ENCODE results near the gene PRKD2. TPM values are rescaled to one million over a fixed set of nuclear protein-coding genes. Genes with fewer than 3 reads are reported as not detected.

The PRKD2 gene
- total RNA-seq, 5 donors from 2014 or later (not counting 1 experiment from before 2014, with no cell fraction given) = 121 to 145 (median 138) TPM

DNA sequence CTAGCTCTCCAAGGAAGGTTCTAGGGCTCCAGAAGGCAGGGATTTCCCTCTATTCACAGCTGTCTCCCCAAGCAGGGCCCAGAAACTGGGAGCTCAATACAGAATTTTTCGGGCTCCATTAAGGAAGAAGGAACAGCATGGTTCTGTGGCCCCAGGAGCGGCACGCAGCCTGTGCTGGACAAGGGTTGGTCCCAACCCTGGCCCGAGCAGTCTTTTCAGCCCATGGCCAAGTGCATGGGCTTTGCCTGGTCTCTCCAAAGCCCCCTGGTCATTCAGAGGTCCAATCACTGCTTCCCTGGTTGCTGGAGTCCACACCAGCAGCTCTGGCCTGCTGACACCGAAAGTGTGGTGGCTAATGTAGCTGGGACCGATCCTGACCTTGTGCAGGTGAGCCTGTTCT is 6.6 kb upstream of the PRKD2 start:
- peaks cover 34 to 76% of the 10 kb centered on the region in 2 donors for H3K36me3 ChIP-seq (ENCODE audit: control insufficient read depth in 2 of 2, extremely low read depth in 1 of 2, insufficient read depth in 1 of 2, low read length in 1 of 2)
- H3K4me3 ChIP-seq (ENCODE audit: control insufficient read depth in 1 of 2, extremely low read depth in 1 of 2, low read length in 1 of 2) = no peak overlapping the region
- WGBS (ENCODE audit: insufficient coverage) = 97% methylated on average over 5 of the region's 6 CpGs
- ChIA-PET POLR2A (interaction anchor here in 1 of 2 donors (0.8 kb wide), 1 partner anchor 10 kb away, joined by 3 read pairs; no protein-coding TSS in a partner anchor), CTCF (interaction anchor here in 1 of 2 donors (0.9 kb wide), 1 partner anchor 30 kb away, joined by 3 read pairs; no protein-coding TSS in a partner anchor)
- Mint-ChIP-seq H3K36me3 (peaks cover 22% of the 10 kb centered on the region), H3K9me3 (no peaks in the 10 kb centered on the region), H3K27ac (no peak overlapping the region), H3K4me1 (peaks cover 14 to 36% (median 19%) of the 10 kb centered on the region in 3 donors), H3K27me3 (no peaks in the 10 kb centered on the region), H3K4me3 (no peak overlapping the region)
- no peak for DNase-seq
- no peaks in the 10 kb centered on the region for H3K27me3 ChIP-seq (replicated peaks in 1 of 2; ENCODE audit: control insufficient read depth in 2 of 2, extremely low read depth in 1 of 2, insufficient read depth in 2 of 2, low read length in 1 of 2)
- no peaks in the 10 kb centered on the region for H3K9me3 ChIP-seq
- no peak overlapping the region for H3K27ac ChIP-seq (ENCODE audit: low read length)
- ATAC-seq (replicated peaks in 1 of 4) = no peak
- H3K4me1 ChIP-seq (ENCODE audit: control insufficient read depth in 1 of 2, extremely low read depth in 1 of 2, insufficient read depth in 2 of 2, low read length in 2 of 2) = peaks cover 8 to 50% of the 10 kb centered on the region in 2 experiments

DNA sequence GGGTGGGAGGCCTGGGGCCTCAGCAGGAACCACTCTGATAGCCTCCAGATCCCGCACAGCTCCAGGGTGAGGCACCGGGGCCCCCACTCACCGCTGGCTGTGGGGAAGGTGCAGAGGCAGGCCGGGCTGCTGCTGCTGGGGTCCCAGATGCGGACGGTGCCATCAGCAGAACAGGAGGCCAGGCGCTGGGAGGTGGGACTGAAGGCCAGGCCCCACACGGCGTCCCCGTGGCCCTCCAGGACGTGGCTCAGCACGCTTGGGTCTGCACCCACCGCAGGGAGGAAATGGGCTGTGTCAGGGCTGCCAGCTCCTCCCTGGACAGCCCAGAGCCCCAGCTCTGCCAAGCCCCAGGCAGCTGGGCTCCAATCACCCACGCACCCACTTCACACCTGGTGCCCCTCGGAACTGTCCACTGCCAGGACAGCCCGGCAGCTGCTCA is 6.1 kb upstream of the PRKD2 start:
- H3K36me3 Mint-ChIP-seq = peaks cover 22% of the 10 kb centered on the region
- no peak overlapping the region for H3K4me3 ChIP-seq (ENCODE audit: control insufficient read depth in 1 of 2, extremely low read depth in 1 of 2, low read length in 1 of 2)
- no peaks in the 10 kb centered on the region for H3K27me3 Mint-ChIP-seq
- no peak overlapping the region for H3K27ac Mint-ChIP-seq
- H3K4me3 Mint-ChIP-seq = no peak overlapping the region
- H3K9me3 ChIP-seq = no peaks in the 10 kb centered on the region
- no peaks in the 10 kb centered on the region for H3K9me3 Mint-ChIP-seq
- H3K27me3 ChIP-seq (replicated peaks in 1 of 2; ENCODE audit: control insufficient read depth in 2 of 2, extremely low read depth in 1 of 2, insufficient read depth in 2 of 2, low read length in 1 of 2) = no peaks in the 10 kb centered on the region
- H3K36me3 ChIP-seq (ENCODE audit: control insufficient read depth in 2 of 2, extremely low read depth in 1 of 2, insufficient read depth in 1 of 2, low read length in 1 of 2) = peaks cover 32 to 71% of the 10 kb centered on the region in 2 donors
- H3K4me1 Mint-ChIP-seq = peaks cover 17 to 39% (median 22%) of the 10 kb centered on the region in 3 donors
- H3K4me1 ChIP-seq (ENCODE audit: control insufficient read depth in 1 of 2, extremely low read depth in 1 of 2, insufficient read depth in 2 of 2, low read length in 2 of 2) = peaks cover 12 to 50% of the 10 kb centered on the region in 2 experiments
- H3K27ac ChIP-seq (ENCODE audit: low read length) = no peak overlapping the region
- ChIA-PET POLR2A (interaction anchor here in 1 of 2 donors (0.8 kb wide), 1 partner anchor 9 kb away, joined by 3 read pairs; no protein-coding TSS in a partner anchor), CTCF (no interaction called here)
- DNase-seq (no peak), ATAC-seq (replicated peaks in 1 of 4) (no peak)
- 62% methylated on average over 15 of the region's 16 CpGs for WGBS (ENCODE audit: insufficient coverage)

DNA sequence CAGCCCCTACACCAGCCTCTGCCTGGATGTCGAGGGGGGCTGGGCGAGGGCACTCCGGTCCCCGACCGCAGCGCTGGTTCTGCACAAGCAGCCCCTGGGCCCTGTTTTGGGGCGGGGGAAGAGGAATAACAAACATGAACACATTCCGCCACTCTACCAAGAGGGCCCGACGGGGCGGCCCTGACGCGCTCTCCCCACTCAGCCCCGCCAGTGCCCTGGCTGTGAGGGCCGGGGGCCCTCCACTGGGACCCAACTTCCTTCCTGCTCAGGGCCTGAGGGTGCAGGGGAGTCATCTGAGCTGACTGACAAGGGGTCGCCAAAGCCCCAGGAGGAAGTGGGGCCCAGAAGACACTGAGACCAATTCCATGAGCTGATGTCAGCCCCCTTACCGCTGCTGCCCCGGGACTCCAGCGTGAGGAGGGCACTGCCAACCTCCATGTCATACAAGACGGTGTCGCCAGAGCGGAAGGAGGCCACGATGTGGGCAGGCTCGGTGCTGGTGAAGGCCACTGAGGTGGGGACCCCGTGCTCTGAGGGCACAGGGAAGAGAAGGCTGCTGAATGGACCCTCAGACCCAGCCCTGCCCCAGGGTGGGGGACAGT is 5.6 kb upstream of the PRKD2 start:
- H3K36me3 ChIP-seq (ENCODE audit: control insufficient read depth in 2 of 2, extremely low read depth in 1 of 2, insufficient read depth in 1 of 2, low read length in 1 of 2) = peaks cover 29 to 66% of the 10 kb centered on the region in 2 donors
- ATAC-seq (replicated peaks in 1 of 4) = no peak
- Mint-ChIP-seq H3K27ac (no peak overlapping the region), H3K36me3 (peaks cover 22% of the 10 kb centered on the region), H3K27me3 (no peaks in the 10 kb centered on the region), H3K4me3 (no peak overlapping the region), H3K4me1 (peaks cover 23 to 44% (median 27%) of the 10 kb centered on the region in 3 donors), H3K9me3 (no peaks in the 10 kb centered on the region)
- 72% methylated on average over 10 of the region's 25 CpGs for WGBS (ENCODE audit: insufficient coverage)
- H3K27ac ChIP-seq (ENCODE audit: low read length) = no peak overlapping the region
- ChIA-PET POLR2A (no interaction called here), CTCF (no interaction called here)
- no peak for DNase-seq
- no peaks in the 10 kb centered on the region for H3K27me3 ChIP-seq (replicated peaks in 1 of 2; ENCODE audit: control insufficient read depth in 2 of 2, extremely low read depth in 1 of 2, insufficient read depth in 2 of 2, low read length in 1 of 2)
- H3K9me3 ChIP-seq = no peaks in the 10 kb centered on the region
- H3K4me3 ChIP-seq (ENCODE audit: control insufficient read depth in 1 of 2, extremely low read depth in 1 of 2, low read length in 1 of 2) = no peak overlapping the region
- H3K4me1 ChIP-seq (ENCODE audit: control insufficient read depth in 1 of 2, extremely low read depth in 1 of 2, insufficient read depth in 2 of 2, low read length in 2 of 2) = peaks cover 17 to 52% of the 10 kb centered on the region in 2 experiments

DNA sequence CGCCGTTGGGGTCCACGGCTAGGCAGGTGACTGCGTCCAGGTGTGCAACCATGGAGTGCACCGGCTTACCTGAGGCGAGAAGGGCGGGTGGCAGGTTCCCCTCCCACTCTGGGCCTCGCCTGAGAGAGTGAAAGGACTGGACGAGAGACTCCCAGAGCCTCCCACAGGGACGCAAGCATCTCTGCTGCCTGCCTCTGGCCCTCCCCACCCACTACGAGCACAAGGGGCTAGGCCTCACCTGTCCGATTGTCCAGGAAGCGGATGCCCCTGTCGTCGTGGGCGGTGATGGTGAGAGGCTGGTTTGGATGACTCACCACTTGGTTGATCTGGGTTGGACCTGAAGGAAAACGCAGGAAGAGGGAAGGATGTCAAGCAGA is 5.1 kb upstream of the PRKD2 start:
- ChIA-PET POLR2A (no interaction called here), CTCF (no interaction called here)
- Histone ChIP-seq H3K4me3 (ENCODE audit: control insufficient read depth in 1 of 2, extremely low read depth in 1 of 2, low read length in 1 of 2) (no peak overlapping the region), H3K27ac (ENCODE audit: low read length) (no peak overlapping the region), H3K4me1 (ENCODE audit: control insufficient read depth in 1 of 2, extremely low read depth in 1 of 2, insufficient read depth in 2 of 2, low read length in 2 of 2) (peaks cover 17 to 57% of the 10 kb centered on the region in 2 experiments), H3K27me3 (replicated peaks in 1 of 2; ENCODE audit: control insufficient read depth in 2 of 2, extremely low read depth in 1 of 2, insufficient read depth in 2 of 2, low read length in 1 of 2) (no peaks in the 10 kb centered on the region), H3K36me3 (ENCODE audit: control insufficient read depth in 2 of 2, extremely low read depth in 1 of 2, insufficient read depth in 1 of 2, low read length in 1 of 2) (peaks cover 29 to 61% of the 10 kb centered on the region in 2 donors), H3K9me3 (no peaks in the 10 kb centered on the region)
- H3K9me3 Mint-ChIP-seq = no peaks in the 10 kb centered on the region
- no peak overlapping the region for H3K4me3 Mint-ChIP-seq
- DNase-seq = no peak
- H3K27ac Mint-ChIP-seq = peak overlapping the region in 1 of 2 donors; percentile 73
- 88% methylated on average over 13 of the region's 17 CpGs for WGBS (ENCODE audit: insufficient coverage)
- peaks cover 23 to 43% (median 27%) of the 10 kb centered on the region in 3 donors for H3K4me1 Mint-ChIP-seq
- ATAC-seq (replicated peaks in 1 of 4) = no peak
- no peaks in the 10 kb centered on the region for H3K27me3 Mint-ChIP-seq
- H3K36me3 Mint-ChIP-seq = peaks cover 22% of the 10 kb centered on the region

DNA sequence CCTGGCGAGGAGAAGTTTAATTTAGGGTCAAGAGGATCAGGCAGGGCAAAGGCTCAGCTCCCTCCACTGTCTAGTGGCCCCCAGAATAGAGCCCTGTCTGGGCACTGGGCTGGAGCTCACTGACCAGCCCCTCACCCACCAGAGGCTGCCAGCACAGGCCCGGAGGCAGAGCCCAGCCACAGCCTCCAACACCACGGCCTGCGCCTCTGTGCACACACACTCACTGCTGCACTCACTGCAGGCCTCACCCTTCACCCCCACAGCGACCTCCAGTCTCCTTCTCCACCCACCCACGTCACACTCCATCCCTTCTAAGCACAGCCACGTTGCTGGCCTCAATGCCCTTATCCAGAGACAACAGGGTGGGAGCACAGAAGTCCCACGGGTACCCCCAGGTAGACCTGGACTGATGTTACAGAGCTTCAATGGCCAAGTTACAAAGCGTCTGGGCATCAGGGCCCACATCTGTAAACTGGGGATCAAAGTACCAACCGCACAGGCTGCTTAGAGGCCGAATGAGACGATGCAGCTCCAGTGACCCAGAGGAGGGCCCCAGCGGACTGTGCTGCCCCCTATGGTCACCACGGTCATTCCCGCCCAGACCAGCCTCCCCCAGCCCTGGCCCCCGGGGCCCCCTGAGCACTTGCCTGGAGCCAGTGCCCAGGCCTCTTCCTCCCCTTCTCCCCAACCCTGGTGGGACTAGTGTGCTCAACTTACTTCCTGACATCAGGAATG is 4.5 kb upstream of the PRKD2 start:
- no peaks in the 10 kb centered on the region for H3K9me3 Mint-ChIP-seq
- POLR2A ChIA-PET = no interaction called here

DNA sequence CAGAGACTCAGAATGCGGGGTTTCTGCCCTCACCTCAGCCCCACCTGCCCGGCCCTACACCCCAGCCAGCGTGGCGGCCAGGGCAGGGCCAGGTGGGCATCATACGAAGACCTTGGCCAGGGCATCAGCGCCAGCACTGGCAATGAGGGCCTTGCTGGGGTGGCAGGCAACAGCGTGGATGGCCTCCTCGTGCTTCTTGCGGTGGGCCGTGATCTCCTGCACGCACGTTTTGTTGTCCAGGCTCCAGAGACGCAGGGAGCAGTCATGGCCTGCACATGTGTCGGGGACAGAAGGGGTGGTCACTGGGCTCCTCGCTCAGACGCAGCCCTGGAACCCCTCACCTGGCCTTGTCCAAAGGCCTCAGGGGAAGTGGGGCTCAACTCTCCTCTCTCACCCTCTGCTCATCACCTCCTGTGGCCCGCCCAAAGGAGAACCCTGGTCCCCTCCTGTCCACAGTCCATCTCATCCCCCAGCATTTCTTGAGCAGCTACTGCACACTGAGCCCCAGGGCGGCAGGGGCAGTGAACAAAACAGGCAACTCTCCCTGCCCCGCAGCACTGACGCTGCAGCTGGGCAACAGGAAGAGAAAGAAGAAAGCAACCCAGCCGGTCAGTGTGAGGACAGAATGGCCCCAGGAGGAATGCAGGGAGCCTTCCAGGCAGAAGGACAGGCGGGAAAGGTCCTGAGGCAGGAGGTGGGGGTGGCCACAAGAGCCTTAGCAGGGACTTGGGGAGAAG is 3.8 kb upstream of the PRKD2 start:
- over 99% methylated on average over 21 of the region's 22 CpGs for WGBS (ENCODE audit: insufficient coverage)
- H3K4me3 ChIP-seq (ENCODE audit: control insufficient read depth in 1 of 2, extremely low read depth in 1 of 2, low read length in 1 of 2) = no peak overlapping the region
- peaks cover 26 to 44% (median 27%) of the 10 kb centered on the region in 3 donors for H3K4me1 Mint-ChIP-seq
- no peak overlapping the region for H3K27ac ChIP-seq (ENCODE audit: low read length)
- H3K36me3 ChIP-seq (ENCODE audit: control insufficient read depth in 2 of 2, extremely low read depth in 1 of 2, insufficient read depth in 1 of 2, low read length in 1 of 2) = peaks cover 29 to 48% of the 10 kb centered on the region in 2 donors
- no peaks in the 10 kb centered on the region for H3K9me3 Mint-ChIP-seq
- DNase-seq = no peak
- H3K4me3 Mint-ChIP-seq = no peak overlapping the region
- H3K4me1 ChIP-seq (ENCODE audit: control insufficient read depth in 1 of 2, extremely low read depth in 1 of 2, insufficient read depth in 2 of 2, low read length in 2 of 2) = peaks cover 17 to 61% of the 10 kb centered on the region in 2 experiments
- POLR2A ChIA-PET = no interaction called here
- no peaks in the 10 kb centered on the region for H3K27me3 ChIP-seq (replicated peaks in 1 of 2; ENCODE audit: control insufficient read depth in 2 of 2, extremely low read depth in 1 of 2, insufficient read depth in 2 of 2, low read length in 1 of 2)
- CTCF ChIA-PET = no interaction called here
- peaks cover 16% of the 10 kb centered on the region for H3K36me3 Mint-ChIP-seq
- H3K27ac Mint-ChIP-seq = peak overlapping the region in 1 of 2 donors; percentile 59
- ATAC-seq (replicated peaks in 1 of 4) = no peak
- H3K9me3 ChIP-seq = no peaks in the 10 kb centered on the region
- H3K27me3 Mint-ChIP-seq = no peaks in the 10 kb centered on the region

More for the DNA sequence above, 4.5 kb upstream of the PRKD2 start:
- H3K4me3 ChIP-seq (ENCODE audit: control insufficient read depth in 1 of 2, extremely low read depth in 1 of 2, low read length in 1 of 2) = no peak overlapping the region
- H3K27me3 Mint-ChIP-seq = no peaks in the 10 kb centered on the region
- H3K36me3 Mint-ChIP-seq = peaks cover 22% of the 10 kb centered on the region
- H3K27ac Mint-ChIP-seq = peak overlapping the region in 1 of 2 donors; percentile 73
- H3K27me3 ChIP-seq (replicated peaks in 1 of 2; ENCODE audit: control insufficient read depth in 2 of 2, extremely low read depth in 1 of 2, insufficient read depth in 2 of 2, low read length in 1 of 2) = no peaks in the 10 kb centered on the region
- ATAC-seq (replicated peaks in 1 of 4) = no peak
- H3K4me1 ChIP-seq (ENCODE audit: control insufficient read depth in 1 of 2, extremely low read depth in 1 of 2, insufficient read depth in 2 of 2, low read length in 2 of 2) = peaks cover 17 to 57% of the 10 kb centered on the region in 2 experiments
- peaks cover 23 to 43% (median 27%) of the 10 kb centered on the region in 3 donors for H3K4me1 Mint-ChIP-seq
- WGBS (ENCODE audit: insufficient coverage) = 92% methylated on average over 16 of the region's 16 CpGs
- CTCF ChIA-PET = no interaction called here
- H3K27ac ChIP-seq (ENCODE audit: low read length) = no peak overlapping the region
- DNase-seq = no peak
- peaks cover 29 to 55% of the 10 kb centered on the region in 2 donors for H3K36me3 ChIP-seq (ENCODE audit: control insufficient read depth in 2 of 2, extremely low read depth in 1 of 2, insufficient read depth in 1 of 2, low read length in 1 of 2)
- no peaks in the 10 kb centered on the region for H3K9me3 ChIP-seq
- no peak overlapping the region for H3K4me3 Mint-ChIP-seq

Data from T-cell (primary cell).